Hepatocyte (in vitro differentiated cells): ENCODE measurements around the gene KPNA2. TPM values are rescaled to one million over a fixed set of nuclear protein-coding genes. Genes with fewer than 3 reads are reported as not detected.
A peak's percentile ranks its signal among the peaks of the same experiment; 100 is the strongest.

Experiments
- DNase-seq: peaks from one replicate; pipeline ENCODE4 v3.0.0-alpha.2; 2016; ENCODE audit warnings: low spot score
- H2AFZ ChIP-seq: fragments of 200-600 bp; sonication (generic); 2 replicates; pipeline ENCODE4 v1.6.0; 2016; ENCODE audit warnings: antibody characterized with exemption, mild to moderate bottlenecking
- H3K27ac ChIP-seq: fragments of 200-600 bp; sonication (generic); 2 replicates; pipeline ENCODE4 v1.5.1; 2016; ENCODE audit warnings: mild to moderate bottlenecking
- H3K27me3 ChIP-seq: fragments of 200-600 bp; sonication (generic); 2 replicates; pipeline ENCODE4 v1.6.1; 2016
- H3K36me3 ChIP-seq: fragments of 200-600 bp; sonication (generic); replicated peaks from 2 replicates; pipeline ENCODE4 v1.5.1; 2016; ENCODE audit warnings: low read depth; ENCODE audit not compliant: insufficient read depth
- H3K4me1 ChIP-seq: fragments of 200-600 bp; sonication (generic); 2 replicates; pipeline ENCODE4 v1.5.1; 2016; ENCODE audit warnings: mild to moderate bottlenecking, moderate library complexity; ENCODE audit not compliant: insufficient read depth
- H3K4me2 ChIP-seq: fragments of 200-600 bp; sonication (generic); 2 replicates; pipeline ENCODE4 v1.6.0; 2016
- H3K4me3 ChIP-seq: fragments of 200-600 bp; sonication (generic); 2 replicates; pipeline ENCODE4 v1.5.1; 2016; ENCODE audit warnings: mild to moderate bottlenecking
- H3K79me2 ChIP-seq: fragments of 200-600 bp; sonication (generic); 2 replicates; pipeline ENCODE4 v1.6.0; 2017; ENCODE audit warnings: mild to moderate bottlenecking
- H3K9me2 ChIP-seq: fragments of 200-600 bp; sonication (generic); replicated peaks from 2 replicates; pipeline ENCODE4 v1.6.0; 2017; ENCODE audit warnings: mild to moderate bottlenecking; ENCODE audit not compliant: insufficient read depth
- H3K9me3 ChIP-seq: fragments of 200-600 bp; sonication (generic); 2 replicates; pipeline ENCODE4 v1.5.1; 2016; ENCODE audit warnings: low read depth, mild to moderate bottlenecking
- H4K20me1 ChIP-seq: fragments of 200-600 bp; sonication (generic); 2 replicates; pipeline ENCODE4 v1.6.0; 2016; ENCODE audit warnings: mild to moderate bottlenecking; ENCODE audit not compliant: insufficient read depth, poor library complexity, severe bottlenecking
- CTCF ChIP-seq: fragments of 200-600 bp; sonication (generic); IDR thresholded peaks from 2 replicates; pipeline ENCODE4 v1.5.1; 2016; ENCODE audit warnings: antibody characterized with exemption, mild to moderate bottlenecking; ENCODE audit not compliant: poor library complexity
- EZH2 ChIP-seq: fragments of 200-600 bp; sonication (generic); IDR thresholded peaks from 2 replicates; pipeline ENCODE4 v1.6.1; 2016; ENCODE audit warnings: antibody characterized with exemption, mild to moderate bottlenecking, borderline replicate concordance
- EZH2phosphoT487 ChIP-seq: fragments of 200-600 bp; sonication (generic); IDR thresholded peaks from one replicate; pipeline ENCODE4 v1.6.1; 2018; ENCODE audit warnings: antibody characterized with exemption, mild to moderate bottlenecking, low read depth, moderate library complexity; ENCODE audit not compliant: unreplicated experiment, severe bottlenecking
- WGBS: methylation state at CpG from one replicate; pipeline ENCODE4 v1.1.6; 2016; ENCODE audit warnings: low lambda C conversion rate; ENCODE audit errors: missing lambda C conversion rate; 5-methylcytosine and 5-hydroxymethylcytosine counted together
- polyA plus RNA-seq: library from polyadenylated mRNA; unstranded; fragments of >200 nt; fragmentation: Nextera tagmentation; extraction: Ambion mirVana; gene quantifications from 2 replicates; pipeline ENCODE4 v1.2.1, GENCODE V29; 2016
- total RNA-seq: library from RNA; depleted of rRNA; stranded (reverse); fragments of >200 nt; gene quantifications from 2 replicates; pipeline ENCODE4 v1.2.3, GENCODE V29; 2014

Gene KPNA2
- total and polyA plus RNA-seq, 2 experiments from 2014 or later, result 62.6 to 99.5 TPM

- H3K79me2 ChIP-seq, result no peaks in the 10 kb centered on the region
- DNase-seq, result no peak
- peaks cover 9% of the 10 kb centered on the region for H3K4me1 ChIP-seq
- H3K4me2 ChIP-seq, result no peak overlapping the region
- H3K27me3 ChIP-seq, result no peaks in the 10 kb centered on the region
- H3K36me3 ChIP-seq, result no peaks in the 10 kb centered on the region
- H4K20me1 ChIP-seq, result no peaks in the 10 kb centered on the region
- H3K9me3 ChIP-seq, result no peaks in the 10 kb centered on the region
- TF ChIP-seq EZH2phosphoT487 (no peak), CTCF (no peak), EZH2 (no peak)
- H3K9me2 ChIP-seq, result no peaks in the 10 kb centered on the region
- 64% methylated on average over 4 of the region's 4 CpGs for WGBS
- H3K27ac ChIP-seq, result no peak overlapping the region
- no peak overlapping the region for H2AFZ ChIP-seq
- no peak overlapping the region for H3K4me3 ChIP-seq
Observed at GRCh38 chr17:68087851-68088250, 52.3 kb downstream of the KPNA2 start.

DNA sequence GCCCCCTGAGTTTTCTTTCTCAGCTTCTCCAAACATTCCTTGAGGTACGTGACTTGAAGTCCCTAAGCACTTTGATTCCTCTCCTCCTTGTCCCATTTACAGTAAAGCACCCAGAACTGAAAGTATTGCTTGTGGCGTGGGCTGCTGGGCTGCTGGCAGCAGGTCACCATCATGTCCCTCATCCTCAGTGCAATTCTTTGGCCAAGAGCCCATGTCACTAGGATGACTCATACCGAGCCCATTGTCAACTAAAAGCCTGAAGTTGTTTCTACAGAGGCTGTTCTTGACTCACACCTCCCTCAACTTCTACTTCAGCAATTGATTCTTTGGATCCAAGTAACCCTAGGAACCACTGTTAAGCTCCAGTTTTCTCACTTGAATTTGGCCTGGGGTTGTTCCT, 54.3 kb downstream of the KPNA2 start:
- Histone ChIP-seq H3K36me3 (no peaks in the 10 kb centered on the region), H3K9me2 (no peaks in the 10 kb centered on the region), H3K4me3 (no peak overlapping the region), H3K27me3 (no peaks in the 10 kb centered on the region), H3K9me3 (no peaks in the 10 kb centered on the region), H4K20me1 (no peaks in the 10 kb centered on the region), H3K27ac (no peak overlapping the region), H3K4me1 (peaks cover 9% of the 10 kb centered on the region), H3K79me2 (no peaks in the 10 kb centered on the region), H2AFZ (no peak overlapping the region), H3K4me2 (no peak overlapping the region)
- peak; percentile 39 for DNase-seq
- WGBS, result 86% methylated on average over 3 of the region's 3 CpGs
- TF ChIP-seq CTCF (no peak), EZH2phosphoT487 (no peak), EZH2 (no peak)

DNA sequence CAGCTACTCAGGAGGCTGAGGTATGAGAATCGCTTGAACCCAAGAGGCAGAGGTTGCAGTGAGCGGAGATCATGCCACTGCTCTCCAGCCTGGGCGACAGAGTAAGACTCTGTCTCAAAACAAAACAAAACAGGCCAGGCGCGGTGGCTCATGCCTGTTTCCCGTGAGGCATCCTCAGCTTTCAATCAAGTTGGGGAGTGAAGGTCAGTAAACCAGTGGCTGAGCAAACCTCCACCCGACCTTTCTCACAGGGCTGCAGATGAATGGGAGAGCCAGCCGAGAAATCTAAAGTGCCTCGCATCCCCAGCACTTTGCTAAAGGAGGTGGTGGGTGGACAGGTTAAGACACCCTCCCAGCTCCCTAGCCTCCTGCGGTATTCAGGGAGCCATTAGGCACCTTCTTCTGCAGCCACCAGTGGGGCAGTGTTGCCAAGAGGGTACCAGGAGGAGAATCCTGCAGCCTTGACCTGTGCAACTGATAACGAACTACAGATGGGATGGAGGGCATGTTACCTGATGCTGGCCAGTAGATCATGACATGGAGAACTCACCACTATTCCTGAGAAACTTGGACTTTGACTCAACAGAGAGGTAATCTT, 59.0 kb downstream of the KPNA2 start:
- Histone ChIP-seq H3K36me3 (no peaks in the 10 kb centered on the region), H3K27ac (no peak overlapping the region), H3K27me3 (no peaks in the 10 kb centered on the region), H3K9me3 (no peaks in the 10 kb centered on the region), H3K4me2 (no peak overlapping the region), H3K4me3 (no peak overlapping the region), H3K4me1 (no peaks in the 10 kb centered on the region), H3K79me2 (no peaks in the 10 kb centered on the region), H3K9me2 (no peaks in the 10 kb centered on the region), H4K20me1 (no peaks in the 10 kb centered on the region), H2AFZ (no peak overlapping the region)
- whole genome bisulfite sequencing, result 91% methylated on average over 11 of the region's 11 CpGs
- no peak for DNase-seq
- TF ChIP-seq EZH2phosphoT487, result no peak
- TF ChIP-seq CTCF, result no peak
- no peak for TF ChIP-seq EZH2

DNA sequence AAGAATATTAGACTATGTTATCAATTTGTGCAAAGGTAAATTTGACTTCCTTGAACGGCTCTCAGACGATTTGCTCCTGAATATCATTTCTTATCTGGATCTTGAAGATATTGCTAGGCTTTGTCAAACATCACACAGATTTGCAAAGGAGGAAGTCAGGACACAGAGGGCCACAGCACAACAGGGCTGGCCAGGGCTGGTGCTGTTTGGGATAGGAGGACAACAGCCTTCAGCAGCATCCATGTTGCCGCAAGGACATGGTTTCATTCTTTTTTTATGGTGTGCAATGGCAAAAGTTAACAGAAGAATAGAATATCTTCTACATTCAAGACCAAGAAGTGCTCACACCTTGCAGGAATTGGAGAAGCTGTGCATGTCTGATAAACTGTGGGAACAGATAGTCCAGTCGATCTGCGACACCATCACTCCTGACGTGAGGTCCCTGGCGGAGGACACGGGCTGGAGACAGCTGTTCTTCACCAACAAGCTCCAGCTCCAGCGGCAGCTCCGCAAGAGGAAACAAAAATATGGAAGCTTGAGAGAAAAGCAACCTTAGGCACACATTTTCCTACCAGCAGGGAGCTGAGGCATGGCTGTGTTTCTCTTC, 59.8 kb downstream of the KPNA2 start:
- TF ChIP-seq CTCF, result no peak
- TF ChIP-seq EZH2phosphoT487, result no peak
- TF ChIP-seq EZH2, result no peak
- WGBS, result 90% methylated on average over 10 of the region's 10 CpGs
- H3K79me2 ChIP-seq, result no peaks in the 10 kb centered on the region

More for the DNA sequence above, 59.8 kb downstream of the KPNA2 start:
- no peaks in the 10 kb centered on the region for H4K20me1 ChIP-seq
- no peak overlapping the region for H3K27ac ChIP-seq
- H3K4me3 ChIP-seq, result no peak overlapping the region
- no peak overlapping the region for H3K4me2 ChIP-seq
- H3K9me3 ChIP-seq, result no peaks in the 10 kb centered on the region
- H3K4me1 ChIP-seq, result no peaks in the 10 kb centered on the region
- no peaks in the 10 kb centered on the region for H3K9me2 ChIP-seq
- no peak overlapping the region for H2AFZ ChIP-seq
- DNase-seq, result no peak
- no peaks in the 10 kb centered on the region for H3K27me3 ChIP-seq
- H3K36me3 ChIP-seq, result no peaks in the 10 kb centered on the region
